SU-DHL-6 (cell line): ENCODE data around the gene ZCCHC4.

ENCODE experiments used
- H2AFZ ChIP-seq: fragments of 200-600 bp; sonication (generic); 2 replicates; pipeline ENCODE4 v1.6.1; 2014; ENCODE audit warnings: low read depth, mild to moderate bottlenecking, moderate library complexity, mixed read lengths, antibody characterized with exemption, low read length; ENCODE audit not compliant: severe bottlenecking
- H3F3A ChIP-seq: fragments of 200-600 bp; shearing (Covaris generic); 2 replicates; pipeline ENCODE4 v1.6.0; 2016; ENCODE audit warnings: antibody characterized with exemption, mild to moderate bottlenecking; ENCODE audit not compliant: insufficient read depth
- H3K27ac ChIP-seq: fragments of 200-600 bp; sonication (generic); 2 replicates; pipeline ENCODE4 v1.5.1; 2016; ENCODE audit warnings: low read depth, mild to moderate bottlenecking, low read length, moderate library complexity, mixed read lengths
- H3K27me3 ChIP-seq: fragments of 200-600 bp; sonication (generic), shearing (Covaris generic); 2 replicates; pipeline ENCODE4 v1.6.0; 2014; ENCODE audit warnings: mild to moderate bottlenecking, low read length
- H3K36me3 ChIP-seq: fragments of 200-600 bp; sonication (generic); 2 replicates; pipeline ENCODE4 v1.6.1; 2014; ENCODE audit warnings: mild to moderate bottlenecking, low read length, mixed read lengths
- H3K4me2 ChIP-seq: fragments of 300-600, 200-600 bp; shearing (Covaris generic), sonication (generic); 2 replicates; pipeline ENCODE4 v1.6.0; 2014; ENCODE audit warnings: low read length, low read depth, mild to moderate bottlenecking; ENCODE audit not compliant: poor library complexity, severe bottlenecking
- H3K4me3 ChIP-seq: fragments of 200-600 bp; sonication (generic); 2 replicates; pipeline ENCODE4 v1.5.1; 2014; ENCODE audit warnings: antibody characterized with exemption, low read length, mild to moderate bottlenecking, mixed read lengths; ENCODE audit not compliant: insufficient read depth, poor library complexity, severe bottlenecking
- H3K79me2 ChIP-seq: fragments of 200-600 bp; sonication (generic); 2 replicates; pipeline ENCODE4 v1.6.1; 2014; ENCODE audit warnings: mild to moderate bottlenecking, low read length, moderate library complexity; ENCODE audit not compliant: insufficient read depth
- H3K9ac ChIP-seq: fragments of 200-600 bp; sonication (generic); 2 replicates; pipeline ENCODE4 v1.7.0; 2014; ENCODE audit warnings: mild to moderate bottlenecking, low read length
- H3K9me2 ChIP-seq: fragments of 200-600 bp; sonication (generic); replicated peaks from 2 replicates; pipeline ENCODE4 v1.6.1; 2014; ENCODE audit warnings: low read length; ENCODE audit not compliant: insufficient read depth
- H3K9me3 ChIP-seq: fragments of 200-600 bp; sonication (generic); 2 replicates; pipeline ENCODE4 v1.6.1; 2014; ENCODE audit warnings: low read length, mixed read lengths; ENCODE audit not compliant: insufficient read depth
- H4K20me1 ChIP-seq: fragments of 200-600 bp; sonication (generic); 2 replicates; pipeline ENCODE4 v1.6.1; 2014; ENCODE audit warnings: low read depth, mild to moderate bottlenecking, antibody characterized with exemption, low read length, moderate library complexity, mixed read lengths
- CTCF ChIP-seq: fragments of 200-600 bp; sonication (generic); IDR thresholded peaks from one replicate; pipeline ENCODE4 v1.5.1; 2017; ENCODE audit warnings: antibody characterized with exemption, mild to moderate bottlenecking, low read length, moderate library complexity; ENCODE audit not compliant: insufficient read depth, poor library complexity, severe bottlenecking
- EZH2phosphoT487 ChIP-seq: fragments of 200-600 bp; sonication (generic), shearing (Covaris generic); conservative IDR thresholded peaks from 2 replicates; pipeline ENCODE4 v1.6.1; 2018; ENCODE audit warnings: mild to moderate bottlenecking, antibody characterized with exemption, low read length, moderate library complexity, mixed read lengths

The ZCCHC4 gene

GRCh38 chr4:25310066-25310802 is 2.3 kb upstream of the ZCCHC4 start:
- Histone ChIP-seq H3K4me2 (peak overlapping the region; percentile 48), H3K4me3 (no peak overlapping the region), H3K36me3 (no peaks in the 10 kb centered on the region), H2AFZ (peak overlapping the region; percentile 52), H4K20me1 (no peaks in the 10 kb centered on the region), H3F3A (no peaks in the 10 kb centered on the region), H3K9me3 (no peaks in the 10 kb centered on the region), H3K9ac (peak overlapping the region; percentile 20; the same call in 1 of the 2 replicates), H3K79me2 (peaks cover 9% of the 10 kb centered on the region), H3K9me2 (no peaks in the 10 kb centered on the region), H3K27me3 (no peaks in the 10 kb centered on the region), H3K27ac (peak overlapping the region; percentile 27)
- TF ChIP-seq EZH2phosphoT487 (no peak), CTCF (no peak)

GRCh38 chr4:25310803-25311166 is 1.8 kb upstream of the ZCCHC4 start:
- no peaks in the 10 kb centered on the region for H3K27me3 ChIP-seq
- no peaks in the 10 kb centered on the region for H4K20me1 ChIP-seq
- no peaks in the 10 kb centered on the region for H3K36me3 ChIP-seq
- no peaks in the 10 kb centered on the region for H3F3A ChIP-seq
- peak overlapping the region; percentile 52 for H2AFZ ChIP-seq
- no peaks in the 10 kb centered on the region for H3K9me3 ChIP-seq
- peak overlapping the region; percentile 27 for H3K27ac ChIP-seq
- H3K4me3 ChIP-seq = no peak overlapping the region
- H3K9me2 ChIP-seq = no peaks in the 10 kb centered on the region
- no peak for TF ChIP-seq CTCF
- no peak for TF ChIP-seq EZH2phosphoT487
- peaks cover 9% of the 10 kb centered on the region for H3K79me2 ChIP-seq
- H3K4me2 ChIP-seq = peak overlapping the region; percentile 48
- H3K9ac ChIP-seq = peak overlapping the region; percentile 20; the same call in 1 of the 2 replicates

- H3K4me2 ChIP-seq = peak overlapping the region; percentile 84
- 0 out of 2 replicates have a peak overlapping the region, but pooled peaks have one; percentile 9 for H3K27ac ChIP-seq
- no peaks in the 10 kb centered on the region for H3K27me3 ChIP-seq
- H3F3A ChIP-seq = no peaks in the 10 kb centered on the region
- no peaks in the 10 kb centered on the region; the same call in 1 of the 2 replicates for H3K36me3 ChIP-seq
- no peaks in the 10 kb centered on the region for H4K20me1 ChIP-seq
- peak overlapping the region; percentile 93 for H2AFZ ChIP-seq
- peaks cover 9% of the 10 kb centered on the region for H3K79me2 ChIP-seq
- H3K9me3 ChIP-seq = no peaks in the 10 kb centered on the region
- H3K9ac ChIP-seq = peak overlapping the region; percentile 87
- H3K9me2 ChIP-seq = no peaks in the 10 kb centered on the region
- TF ChIP-seq CTCF (no peak), EZH2phosphoT487 (no peak)
- H3K4me3 ChIP-seq = peak overlapping the region; percentile 94
Observed at GRCh38 chr4:25313201-25313895, 774 bp downstream of the ZCCHC4 start.
